Keratinocyte (primary cell): ENCODE data around the gene FMN1. TPM values are rescaled to one million over a fixed set of nuclear protein-coding genes. Genes with fewer than 3 reads are reported as not detected.

Experiments used
- DNase-seq: peaks from one replicate; pipeline ENCODE4 v3.0.0-alpha.2; 2011; ENCODE audit warnings: low read depth, missing footprints, low spot score
- FAIRE-seq: peaks from 2 replicates; lab custom pipeline; 2011; peaks lifted over from hg19 to GRCh38; lab: Jason Lieb, UNC
- H2AFZ ChIP-seq: 2 replicates; pipeline ENCODE4 v1.6.0; 2012; ENCODE audit warnings: low read length, control low read depth, inconsistent platforms; ENCODE audit not compliant: control insufficient read depth
- H3K27ac ChIP-seq: 2 replicates; pipeline ENCODE4 v1.5.1; 2011; ENCODE audit warnings: low read length; ENCODE audit not compliant: control insufficient read depth, insufficient read depth
- H3K27me3 ChIP-seq: 3 replicates; pipeline ENCODE4 v1.6.0; 2011; ENCODE audit warnings: low read length; ENCODE audit not compliant: control insufficient read depth, insufficient read depth; ENCODE audit errors: extremely low read depth
- H3K36me3 ChIP-seq, 2 experiments: 2 replicates in 1 of 2; 3 replicates in 1 of 2; pipeline ENCODE4 v1.5.1; 2011; ENCODE audit warnings: low read length in 2 of 2, mild to moderate bottlenecking in 1 of 2; ENCODE audit not compliant: control insufficient read depth in 2 of 2, insufficient read depth in 2 of 2; ENCODE audit errors: extremely low read depth in 1 of 2
- H3K4me1 ChIP-seq: 3 replicates; pipeline ENCODE4 v1.5.1; 2011; ENCODE audit warnings: low read length; ENCODE audit not compliant: control insufficient read depth, insufficient read depth; ENCODE audit errors: extremely low read depth
- H3K4me2 ChIP-seq: 3 replicates; pipeline ENCODE4 v1.6.0; 2011; ENCODE audit warnings: low read depth, low read length; ENCODE audit not compliant: control insufficient read depth, insufficient read depth; ENCODE audit errors: extremely low read depth
- H3K4me3 ChIP-seq, 3 experiments: fragments of 200-600 bp in 1 of 3; sonication (generic) in 1 of 3; 2 replicates in 2 of 3; 3 replicates in 1 of 3; pipeline ENCODE4 v1.5.1; 2011 to 2016; ENCODE audit warnings: low read length in 3 of 3, mild to moderate bottlenecking in 3 of 3, control low read depth in 2 of 3, inconsistent platforms in 1 of 3, low read depth in 1 of 3, mixed read lengths in 1 of 3, mixed run types in 1 of 3, moderate library complexity in 1 of 3; ENCODE audit not compliant: control insufficient read depth in 2 of 3, insufficient read depth in 2 of 3; ENCODE audit errors: extremely low read depth in 1 of 3
- H3K79me2 ChIP-seq: 2 replicates; pipeline ENCODE4 v1.6.0; 2012; ENCODE audit warnings: low read length; ENCODE audit not compliant: control insufficient read depth, insufficient read depth
- H3K9ac ChIP-seq: 3 replicates; pipeline ENCODE4 v1.6.0; 2011; ENCODE audit warnings: low read length; ENCODE audit not compliant: control insufficient read depth, insufficient read depth; ENCODE audit errors: extremely low read depth
- H3K9me1 ChIP-seq: 3 replicates; pipeline ENCODE4 v1.6.0; 2011; ENCODE audit warnings: low read length; ENCODE audit not compliant: control insufficient read depth, insufficient read depth; ENCODE audit errors: extremely low read depth
- H3K9me3 ChIP-seq: 2 replicates; pipeline ENCODE4 v1.5.1; 2012; ENCODE audit warnings: low read depth, low read length; ENCODE audit not compliant: control insufficient read depth
- H4K20me1 ChIP-seq: 3 replicates; pipeline ENCODE4 v1.6.0; 2011; ENCODE audit warnings: low read length; ENCODE audit not compliant: control insufficient read depth, insufficient read depth; ENCODE audit errors: extremely low read depth
- CTCF ChIP-seq, 3 experiments: IDR thresholded peaks in 1 of 3; conservative IDR thresholded peaks in 1 of 3; optimal IDR thresholded peaks in 1 of 3; 2 replicates in 2 of 3; 3 replicates in 1 of 3; pipeline versions ENCODE3 to v1.5.1; 2011; ENCODE audit warnings: low read length in 3 of 3, mild to moderate bottlenecking in 3 of 3, moderate library complexity in 2 of 3, control low read depth in 1 of 3, inconsistent platforms in 1 of 3; ENCODE audit not compliant: insufficient read depth in 2 of 3; ENCODE audit errors: extremely low read depth in 1 of 3
- EZH2 ChIP-seq: IDR thresholded peaks from one replicate; pipeline ENCODE4 v1.6.1; 2012; ENCODE audit warnings: inconsistent platforms, mild to moderate bottlenecking, low read length, moderate library complexity
- dilution Hi-C: fragments of 300-500 bp; cut with MboI; formaldehyde crosslinking; loops from one replicate; pipeline ENCODE4 v1.7.0; 2020; ENCODE audit warnings: low sequenced_read_pairs; ENCODE audit not compliant: extremely low pct_ligation_motif_present
- polyA plus RNA-seq, 5 experiments: library from polyadenylated mRNA; depleted of rRNA in 3 of 5; stranded (reverse) in 3 of 5; stranded (forward) in 1 of 5; unstranded in 1 of 5; fragments of >200 nt; gene quantifications; 1 replicate in 1 of 5; 2 replicates in 3 of 5; 3 replicates in 1 of 5; pipeline versions ENCODE4 v1.2.1 to v1.2.3, GENCODE V29; 2011 to 2012; ENCODE audit warnings: missing spikeins in 2 of 5, low read depth in 1 of 5, low replicate concordance in 1 of 5

Gene FMN1
- polyA plus RNA-seq, 1 donor (not counting 4 experiments of a cell fraction or from before 2014, with no cell fraction given), result 0.71 TPM

GRCh38 chr15:32885713-32886112 lies 308.8 kb downstream of the FMN1 start:
- FAIRE-seq, result no peak
- no peaks in the 10 kb centered on the region for H3K27me3 ChIP-seq
- no peak for DNase-seq
- no peak overlapping the region for H3K4me2 ChIP-seq
- H2AFZ ChIP-seq, result no peak overlapping the region
- no peaks in the 10 kb centered on the region for H3K79me2 ChIP-seq
- no peaks in the 10 kb centered on the region for H3K9me3 ChIP-seq
- H3K36me3 ChIP-seq, result no peaks in the 10 kb centered on the region
- no peak overlapping the region for H3K9ac ChIP-seq
- dilution Hi-C loops, result no loop called here
- no peaks in the 10 kb centered on the region for H4K20me1 ChIP-seq
- H3K4me3 ChIP-seq, result no peak overlapping the region
- H3K27ac ChIP-seq, result no peak overlapping the region
- no peaks in the 10 kb centered on the region for H3K4me1 ChIP-seq
- no peak for TF ChIP-seq EZH2
- TF ChIP-seq CTCF (optimal IDR thresholded peaks at IDR 0.05 in 1 of 3, IDR thresholded peaks at IDR 0.05 in 1 of 3, conservative IDR thresholded peaks at IDR 0.05 in 1 of 3; ENCODE audit: extremely low read depth in 1 of 3, insufficient read depth in 2 of 3, low read length in 3 of 3), result no peak
- no peaks in the 10 kb centered on the region for H3K9me1 ChIP-seq

- Histone ChIP-seq H3K4me1 (no peaks in the 10 kb centered on the region), H3K9me3 (no peaks in the 10 kb centered on the region), H3K4me2 (no peak overlapping the region), H3K36me3 (no peaks in the 10 kb centered on the region), H3K9ac (no peak overlapping the region), H2AFZ (peak overlapping the region; percentile 28), H3K4me3 (no peak overlapping the region), H3K9me1 (no peaks in the 10 kb centered on the region), H3K79me2 (no peaks in the 10 kb centered on the region), H3K27ac (no peak overlapping the region), H4K20me1 (no peaks in the 10 kb centered on the region), H3K27me3 (no peaks in the 10 kb centered on the region)
- DNase-seq (no peak), FAIRE-seq (no peak)
- no peak for TF ChIP-seq CTCF (optimal IDR thresholded peaks at IDR 0.05 in 1 of 3, IDR thresholded peaks at IDR 0.05 in 1 of 3, conservative IDR thresholded peaks at IDR 0.05 in 1 of 3; ENCODE audit: extremely low read depth in 1 of 3, insufficient read depth in 2 of 3, low read length in 3 of 3)
- TF ChIP-seq EZH2, result no peak
- dilution Hi-C loops, result no loop called here
Measured at GRCh38 chr15:32884146-32884545, 310.4 kb downstream of the FMN1 start.
